Astrocyte (in vitro differentiated cells and primary cell): ENCODE results near the gene TMEM115. TPM values are rescaled to one million over a fixed set of nuclear protein-coding genes. Genes with fewer than 3 reads are reported as not detected.
A peak's percentile ranks its signal among the peaks of the same experiment; 100 is the strongest.

Source experiments
- DNase-seq: peaks from one replicate; pipeline ENCODE4 v3.0.0-alpha.2; 2010; ENCODE audit warnings: low read depth
- FAIRE-seq: peaks from 2 replicates; lab custom pipeline; 2011; peaks lifted over from hg19 to GRCh38; lab: Jason Lieb, UNC
- H2AFZ ChIP-seq: 2 replicates; pipeline ENCODE4 v1.6.0; 2012; ENCODE audit warnings: low read depth, low read length, inconsistent platforms
- H3K27ac ChIP-seq: 2 replicates; pipeline ENCODE4 v1.5.1; 2011; ENCODE audit warnings: low read depth, low read length, inconsistent platforms
- H3K27me3 ChIP-seq: 2 replicates; pipeline ENCODE4 v1.6.0; 2011; ENCODE audit warnings: low read length, inconsistent platforms; ENCODE audit not compliant: insufficient read depth
- H3K36me3 ChIP-seq: 2 replicates; pipeline ENCODE4 v1.5.1; 2011; ENCODE audit warnings: low read length, inconsistent platforms; ENCODE audit not compliant: insufficient read depth
- H3K4me1 ChIP-seq: 2 replicates; pipeline ENCODE4 v1.5.1; 2011; ENCODE audit warnings: low read length, inconsistent platforms; ENCODE audit not compliant: insufficient read depth
- H3K4me2 ChIP-seq: 2 replicates; pipeline ENCODE4 v1.6.0; 2012; ENCODE audit warnings: low read length, inconsistent platforms
- H3K4me3 ChIP-seq: 2 replicates; pipeline ENCODE4 v1.5.1; 2011; ENCODE audit warnings: low read depth, mild to moderate bottlenecking, low read length, inconsistent platforms; ENCODE audit not compliant: insufficient read depth
- H3K79me2 ChIP-seq: 2 replicates; pipeline ENCODE4 v1.6.0; 2012; ENCODE audit warnings: mild to moderate bottlenecking, low read length, inconsistent platforms; ENCODE audit not compliant: insufficient read depth
- H3K9ac ChIP-seq: 2 replicates; pipeline ENCODE4 v1.6.0; 2012; ENCODE audit warnings: mild to moderate bottlenecking, low read length, inconsistent platforms
- H3K9me3 ChIP-seq: 2 replicates; pipeline ENCODE4 v1.5.1; 2012; ENCODE audit warnings: low read depth, mild to moderate bottlenecking, low read length, inconsistent platforms; ENCODE audit not compliant: insufficient read depth
- H4K20me1 ChIP-seq: 2 replicates; pipeline ENCODE4 v1.6.0; 2012; ENCODE audit warnings: low read length, inconsistent platforms; ENCODE audit not compliant: insufficient read depth
- H3K27ac Mint-ChIP-seq: one replicate; pipeline ENCODE4 v1.8.0; 2021; ENCODE audit warnings: mild to moderate bottlenecking, mixed read lengths; ENCODE audit not compliant: unreplicated experiment
- H3K27me3 Mint-ChIP-seq: one replicate; pipeline ENCODE4 v1.8.0; 2021; ENCODE audit warnings: low read depth, mixed read lengths; ENCODE audit not compliant: unreplicated experiment
- H3K36me3 Mint-ChIP-seq: one replicate; pipeline ENCODE4 v1.8.0; 2021; ENCODE audit warnings: low read depth, mixed read lengths; ENCODE audit not compliant: unreplicated experiment
- H3K4me1 Mint-ChIP-seq: one replicate; pipeline ENCODE4 v1.8.0; 2021; ENCODE audit warnings: low read depth, mixed read lengths; ENCODE audit not compliant: unreplicated experiment
- H3K4me3 Mint-ChIP-seq: one replicate; pipeline ENCODE4 v1.8.0; 2021; ENCODE audit warnings: mild to moderate bottlenecking, moderate library complexity, mixed read lengths; ENCODE audit not compliant: unreplicated experiment
- H3K9me3 Mint-ChIP-seq: one replicate; pipeline ENCODE4 v1.8.0; 2021; ENCODE audit warnings: mild to moderate bottlenecking, mixed read lengths; ENCODE audit not compliant: unreplicated experiment
- CTCF ChIP-seq: IDR thresholded peaks from 2 replicates; pipeline ENCODE4 v1.5.1; 2011; ENCODE audit warnings: low read depth, mild to moderate bottlenecking, inconsistent platforms, low read length, moderate library complexity; ENCODE audit not compliant: insufficient read depth
- EZH2 ChIP-seq: IDR thresholded peaks from 2 replicates; pipeline ENCODE4 v1.6.1; 2012; ENCODE audit warnings: mild to moderate bottlenecking, low read length, inconsistent platforms; ENCODE audit not compliant: insufficient read depth
- total RNA-seq: library from RNA; stranded (reverse); gene quantifications from 2 replicates; pipeline ENCODE4 v1.2.1, GENCODE V29; 2021

The TMEM115 gene
- total RNA-seq, 1 donor from 2014 or later = 48.7 TPM

GRCh38 chr3:50356553-50356952 is 2.8 kb downstream of the TMEM115 start:
- peaks cover 38% of the 10 kb centered on the region for H3K4me1 ChIP-seq
- peak overlapping the region; percentile 73 for H3K4me3 ChIP-seq
- H3K9ac ChIP-seq = peak overlapping the region; percentile 94
- Mint-ChIP-seq H3K4me3 (peak overlapping the region; percentile 90), H3K9me3 (no peaks in the 10 kb centered on the region), H3K36me3 (peaks cover 13% of the 10 kb centered on the region), H3K27me3 (no peaks in the 10 kb centered on the region), H3K4me1 (peaks cover 23% of the 10 kb centered on the region), H3K27ac (no peak overlapping the region)
- no peaks in the 10 kb centered on the region for H3K27me3 ChIP-seq
- DNase-seq (no peak), FAIRE-seq (no peak)
- H3K27ac ChIP-seq = no peak overlapping the region
- peaks cover 8% of the 10 kb centered on the region for H3K36me3 ChIP-seq
- peak overlapping the region; percentile 98 for H3K4me2 ChIP-seq
- peaks cover 71% of the 10 kb centered on the region for H3K79me2 ChIP-seq
- TF ChIP-seq CTCF (no peak), EZH2 (no peak)
- no peak overlapping the region for H2AFZ ChIP-seq
- H4K20me1 ChIP-seq = peaks cover 68% of the 10 kb centered on the region
- H3K9me3 ChIP-seq = no peaks in the 10 kb centered on the region

GRCh38 chr3:50355829-50356552 is 3.3 kb downstream of the TMEM115 start:
- Histone ChIP-seq H3K27ac (no peak overlapping the region), H3K4me2 (peak overlapping the region; percentile 98), H3K4me3 (peak overlapping the region; percentile 73), H4K20me1 (peaks cover 72% of the 10 kb centered on the region), H3K79me2 (peaks cover 76% of the 10 kb centered on the region), H3K9me3 (no peaks in the 10 kb centered on the region), H3K27me3 (no peaks in the 10 kb centered on the region), H2AFZ (no peak overlapping the region), H3K4me1 (peaks cover 44% of the 10 kb centered on the region), H3K36me3 (peaks cover 8% of the 10 kb centered on the region), H3K9ac (peak overlapping the region; percentile 1)
- DNase-seq = no peak
- Mint-ChIP-seq H3K9me3 (no peaks in the 10 kb centered on the region), H3K4me3 (peak overlapping the region; percentile 90), H3K27ac (no peak overlapping the region), H3K27me3 (no peaks in the 10 kb centered on the region), H3K4me1 (peaks cover 25% of the 10 kb centered on the region), H3K36me3 (peaks cover 13% of the 10 kb centered on the region)
- FAIRE-seq = no peak
- TF ChIP-seq CTCF (no peak), EZH2 (no peak)

GRCh38 chr3:50354850-50355249 is 4.5 kb downstream of the TMEM115 start:
- Histone ChIP-seq H3K4me3 (no peak overlapping the region), H3K4me1 (peaks cover 52% of the 10 kb centered on the region), H3K36me3 (peaks cover 8% of the 10 kb centered on the region), H3K27me3 (no peaks in the 10 kb centered on the region), H3K79me2 (peaks cover 84% of the 10 kb centered on the region), H4K20me1 (peaks cover 72% of the 10 kb centered on the region), H2AFZ (no peak overlapping the region), H3K9ac (no peak overlapping the region), H3K27ac (no peak overlapping the region), H3K4me2 (no peak overlapping the region), H3K9me3 (no peaks in the 10 kb centered on the region)
- H3K27me3 Mint-ChIP-seq = no peaks in the 10 kb centered on the region
- H3K4me1 Mint-ChIP-seq = peaks cover 30% of the 10 kb centered on the region
- FAIRE-seq (no peak), DNase-seq (no peak)
- H3K4me3 Mint-ChIP-seq = no peak overlapping the region
- no peak overlapping the region for H3K27ac Mint-ChIP-seq
- TF ChIP-seq CTCF (no peak), EZH2 (no peak)
- no peaks in the 10 kb centered on the region for H3K9me3 Mint-ChIP-seq
- H3K36me3 Mint-ChIP-seq = peaks cover 13% of the 10 kb centered on the region
